ENCODE results near the gene UNC5C. TPM values are rescaled to one million over a fixed set of nuclear protein-coding genes. Genes with fewer than 3 reads are reported as not detected.

Gene UNC5C
- total RNA-seq, 1 donor from 2014 or later: 0.39 TPM

DNA sequence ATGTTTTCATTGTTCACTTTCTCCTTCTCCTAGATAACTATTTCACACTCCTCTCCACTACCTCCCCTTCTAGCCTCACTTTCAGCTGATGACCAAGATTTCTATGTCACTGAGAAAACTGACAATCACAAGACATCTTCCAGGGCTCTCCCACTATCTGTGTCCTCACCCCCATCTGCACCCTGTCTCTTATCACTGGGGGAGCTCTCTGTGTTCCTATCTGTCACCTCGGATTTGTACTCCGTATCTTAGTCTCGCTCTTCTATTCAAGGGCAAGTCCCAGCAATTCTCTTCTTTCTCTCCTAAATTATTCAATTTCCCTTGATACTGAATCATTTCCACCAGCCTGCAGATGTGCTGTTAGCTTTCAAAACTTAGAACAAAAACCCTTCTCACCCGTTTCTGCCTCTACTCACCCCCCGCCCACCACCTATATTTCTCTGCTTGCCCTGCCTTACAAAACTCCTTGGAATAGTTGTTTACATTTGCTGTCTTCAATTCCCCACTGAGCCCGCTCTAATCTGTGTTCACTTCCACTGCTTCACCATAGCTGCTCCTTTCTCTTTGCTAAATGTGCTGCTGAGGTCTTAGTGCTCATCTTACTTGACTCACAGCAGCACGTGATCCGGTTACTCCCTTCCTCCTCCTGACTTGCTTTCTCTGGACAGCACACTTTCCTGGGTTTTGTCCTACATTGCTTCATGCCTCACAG lies 293.2 kb downstream of the UNC5C start:
- no peak overlapping the region for H3K4me3 ChIP-seq
- H3F3A ChIP-seq (ENCODE audit: low read depth): no peaks in the 10 kb centered on the region
- Mint-ChIP-seq H3K4me3 (no peak overlapping the region), H3K36me3 (peaks cover 2% of the 10 kb centered on the region), H3K9me3 (no peaks in the 10 kb centered on the region), H3K27ac (no peak overlapping the region), H3K4me1 (no peaks in the 10 kb centered on the region), H3K27me3 (ENCODE audit: insufficient read depth, low read depth) (no peaks in the 10 kb centered on the region)
- H2AFZ ChIP-seq (replicated peaks): peak overlapping the region; percentile 17
- H3K27me3 ChIP-seq: no peaks in the 10 kb centered on the region
- H3K36me3 ChIP-seq: no peaks in the 10 kb centered on the region
- no peak overlapping the region for H3K4me2 ChIP-seq
- no peak for TF ChIP-seq EZH2phosphoT487 (IDR thresholded peaks at IDR 0.05)
- no peak for TF ChIP-seq EZH2 (IDR thresholded peaks at IDR 0.05)
- TF ChIP-seq CTCF (IDR thresholded peaks at IDR 0.05): no peak
- H3K9me3 ChIP-seq (ENCODE audit: low read depth): no peaks in the 10 kb centered on the region
- no peaks in the 10 kb centered on the region for H3K79me2 ChIP-seq (ENCODE audit: low read depth)
- H3K4me1 ChIP-seq: no peaks in the 10 kb centered on the region
- no peaks in the 10 kb centered on the region for H4K20me1 ChIP-seq (ENCODE audit: low read depth)
- no peak overlapping the region for H3K9ac ChIP-seq
- DNase-seq (ENCODE audit: low spot score): no peak
- H3K27ac ChIP-seq: no peak overlapping the region

DNA sequence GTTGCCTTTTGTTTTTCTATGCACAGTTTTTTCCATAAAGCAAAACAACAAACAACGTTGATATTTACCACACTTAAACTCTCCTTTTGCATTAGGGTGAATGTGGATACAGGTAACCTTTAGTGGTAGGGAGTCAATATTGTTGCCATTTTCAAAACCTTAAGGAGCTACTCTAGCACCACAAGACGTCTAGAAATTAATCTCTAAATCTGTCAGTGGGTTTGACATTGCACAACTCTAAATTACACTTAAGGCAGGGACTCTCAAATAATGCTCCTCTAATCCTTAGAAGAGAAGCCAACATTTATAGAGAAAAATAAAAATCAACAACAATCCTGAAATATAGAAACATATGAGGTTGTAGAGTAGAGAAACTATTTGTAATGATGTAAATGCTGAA lies 297.2 kb downstream of the UNC5C start:
- TF ChIP-seq CTCF (IDR thresholded peaks at IDR 0.05) (no peak), EZH2 (IDR thresholded peaks at IDR 0.05) (no peak), EZH2phosphoT487 (IDR thresholded peaks at IDR 0.05) (no peak)
- H3K9me3 Mint-ChIP-seq: no peaks in the 10 kb centered on the region

DNA sequence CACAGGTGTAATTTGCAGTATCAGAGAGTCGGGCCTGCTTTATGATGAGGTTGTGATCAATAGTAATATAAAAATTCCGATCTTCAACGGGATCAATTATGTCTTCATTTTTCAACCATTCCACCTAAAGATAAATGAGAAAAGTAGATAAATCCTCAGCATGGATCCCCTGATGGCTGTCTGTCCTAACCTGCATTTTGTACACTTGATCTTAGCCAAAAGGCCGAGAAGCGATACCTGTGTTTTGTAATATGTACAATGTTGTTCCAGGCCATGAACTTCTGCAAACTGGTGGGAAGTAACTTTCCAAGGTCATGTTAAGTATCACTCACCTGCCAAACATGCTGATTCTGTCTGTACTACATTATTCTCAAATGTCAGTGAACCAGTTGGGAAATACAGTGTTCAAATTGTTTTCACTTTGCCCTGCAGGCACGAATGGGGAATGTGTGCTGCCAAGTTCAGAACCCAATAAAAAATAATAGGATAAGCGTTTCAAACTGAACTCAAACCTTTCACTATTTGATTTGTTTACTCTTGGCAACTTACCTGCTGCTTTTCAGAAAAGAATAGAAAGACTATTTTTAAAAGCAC lies 298.1 kb downstream of the UNC5C start:
- Histone ChIP-seq H3K4me1 (no peaks in the 10 kb centered on the region), H3K27ac (no peak overlapping the region), H3K27me3 (no peaks in the 10 kb centered on the region), H4K20me1 (ENCODE audit: low read depth) (no peaks in the 10 kb centered on the region), H3K4me3 (no peak overlapping the region), H3K9me3 (ENCODE audit: low read depth) (no peaks in the 10 kb centered on the region), H3K79me2 (ENCODE audit: low read depth) (no peaks in the 10 kb centered on the region), H3K9ac (no peak overlapping the region), H2AFZ (replicated peaks) (no peak overlapping the region), H3K36me3 (no peaks in the 10 kb centered on the region), H3K4me2 (no peak overlapping the region), H3F3A (ENCODE audit: low read depth) (no peaks in the 10 kb centered on the region)
- Mint-ChIP-seq H3K27ac (no peak overlapping the region), H3K4me1 (no peaks in the 10 kb centered on the region), H3K36me3 (peaks cover 23% of the 10 kb centered on the region), H3K9me3 (no peaks in the 10 kb centered on the region), H3K4me3 (no peak overlapping the region), H3K27me3 (ENCODE audit: insufficient read depth, low read depth) (no peaks in the 10 kb centered on the region)
- DNase-seq (ENCODE audit: low spot score): no peak
- TF ChIP-seq EZH2 (IDR thresholded peaks at IDR 0.05): no peak
- no peak for TF ChIP-seq EZH2phosphoT487 (IDR thresholded peaks at IDR 0.05)
- no peak for TF ChIP-seq CTCF (IDR thresholded peaks at IDR 0.05)

More for the DNA sequence above, 297.2 kb downstream of the UNC5C start:
- Histone ChIP-seq H3K4me3 (no peak overlapping the region), H3K4me1 (no peaks in the 10 kb centered on the region), H3K79me2 (ENCODE audit: low read depth) (no peaks in the 10 kb centered on the region), H3K36me3 (no peaks in the 10 kb centered on the region), H3K9ac (no peak overlapping the region), H3K27me3 (no peaks in the 10 kb centered on the region), H3K4me2 (no peak overlapping the region), H2AFZ (replicated peaks) (no peak overlapping the region), H3F3A (ENCODE audit: low read depth) (no peaks in the 10 kb centered on the region), H3K27ac (no peak overlapping the region), H3K9me3 (ENCODE audit: low read depth) (no peaks in the 10 kb centered on the region), H4K20me1 (ENCODE audit: low read depth) (no peaks in the 10 kb centered on the region)
- Mint-ChIP-seq H3K4me1 (no peaks in the 10 kb centered on the region), H3K27ac (no peak overlapping the region), H3K27me3 (ENCODE audit: insufficient read depth, low read depth) (no peaks in the 10 kb centered on the region), H3K36me3 (peaks cover 21% of the 10 kb centered on the region), H3K4me3 (no peak overlapping the region)
- DNase-seq (ENCODE audit: low spot score): no peak

Measured in neural progenitor cell (in vitro differentiated cells).